NOMO-1 treated with DMSO at 0.1 percent for 48 hours (cell line): ENCODE data around the gene MCTP1.
"Not testable (repeated sequence)": the region's sequence is repeated elsewhere in the genome, so short reads cannot be mapped to it uniquely, and the experiment has no call there.

Source experiments
- DNase-seq: peaks from one replicate; lab custom pipeline; 2025; ENCODE audit not compliant: unreplicated experiment; lab: John Stamatoyannopoulos, UW

Gene MCTP1

GRCh38 chr5:94976853-94977252 is 308.0 kb downstream of the MCTP1 start:
- no peak for DNase-seq

GRCh38 chr5:94972268-94972667 is 312.6 kb downstream of the MCTP1 start:
- DNase-seq = no peak

DNA sequence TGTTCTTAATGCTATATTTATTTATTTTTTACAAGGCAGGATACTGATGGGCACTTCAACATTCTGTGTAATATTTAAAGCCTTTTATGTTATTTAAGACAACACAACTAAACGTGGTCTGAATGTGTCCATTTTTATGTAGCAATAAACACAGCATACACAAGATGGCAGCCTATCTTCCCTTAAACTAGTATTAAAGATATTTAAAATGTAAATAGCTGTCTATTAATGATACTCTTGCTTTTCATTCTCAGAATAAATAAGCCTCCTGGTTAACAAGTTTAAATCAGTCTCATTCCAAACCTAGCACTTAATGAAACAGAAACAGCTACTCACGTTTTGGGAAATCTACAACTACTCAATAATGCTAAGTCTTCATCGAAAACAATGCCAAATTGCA is 315.7 kb downstream of the MCTP1 start:
- no peak for DNase-seq

DNA sequence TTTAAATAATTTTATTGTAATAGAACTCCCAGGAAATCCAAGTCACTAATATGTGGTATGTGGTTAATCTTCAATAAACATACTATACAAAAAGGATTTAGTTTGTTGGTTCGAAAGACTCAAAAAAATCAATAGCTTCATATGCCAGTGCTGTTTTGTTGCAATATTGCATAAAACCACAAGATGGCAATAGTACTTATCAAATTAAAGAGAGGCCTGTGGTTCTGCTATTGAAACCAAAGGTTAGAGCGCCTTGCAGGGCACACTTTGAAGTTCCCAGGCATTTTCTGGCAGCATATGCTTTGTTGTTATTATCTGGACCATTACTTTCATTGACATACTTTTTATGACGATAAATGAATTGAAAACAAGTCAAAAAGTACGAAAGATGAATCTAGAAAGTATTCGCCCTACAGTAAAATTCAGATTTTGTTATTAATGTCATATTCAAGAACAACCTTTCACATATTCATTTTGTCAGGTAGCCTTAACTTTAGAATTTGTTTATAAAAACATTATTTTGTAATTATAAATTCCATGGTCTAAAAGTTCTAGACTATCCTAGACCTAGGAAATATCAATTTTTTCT is 316.3 kb downstream of the MCTP1 start:
- peak; percentile 76 for DNase-seq

DNA sequence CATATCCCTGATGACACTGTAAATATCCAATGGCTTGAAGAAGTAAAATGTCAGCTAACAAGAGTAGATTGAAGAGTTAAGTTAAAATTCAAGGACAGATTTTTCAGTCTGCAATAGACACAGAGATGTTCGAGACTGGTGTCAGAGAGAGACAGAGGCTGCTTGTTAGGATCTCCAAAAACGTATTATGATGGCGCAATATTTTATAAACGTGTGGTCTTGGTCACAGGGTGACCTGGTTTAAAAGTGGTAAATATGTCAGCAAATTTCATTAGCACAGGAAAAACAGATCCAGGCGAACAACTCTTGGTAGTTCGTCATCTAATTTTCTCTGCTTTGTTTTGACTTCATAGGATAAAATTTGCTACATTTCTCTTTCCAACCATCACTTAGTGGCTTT is 317.4 kb downstream of the MCTP1 start:
- DNase-seq = no peak

DNA sequence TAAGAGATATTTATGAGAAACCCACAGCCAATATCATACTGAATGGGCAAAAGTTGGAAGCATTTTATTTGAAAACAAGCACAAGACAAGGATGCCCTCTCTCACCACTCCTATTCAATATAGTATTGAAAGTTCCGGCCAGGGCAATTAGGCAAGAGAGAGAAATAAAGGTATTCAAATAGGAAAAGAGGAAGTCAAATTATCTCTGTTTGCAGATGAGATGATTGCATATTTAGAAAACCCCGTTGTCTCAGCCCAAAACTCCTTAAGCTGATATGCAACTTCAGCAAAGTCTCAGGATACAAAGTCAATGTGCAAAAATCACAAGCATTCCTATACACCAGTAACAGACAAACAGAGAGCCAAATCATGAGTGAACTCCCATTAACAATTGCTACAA is 325.6 kb downstream of the MCTP1 start:
- not testable (repeated sequence) for DNase-seq

DNA sequence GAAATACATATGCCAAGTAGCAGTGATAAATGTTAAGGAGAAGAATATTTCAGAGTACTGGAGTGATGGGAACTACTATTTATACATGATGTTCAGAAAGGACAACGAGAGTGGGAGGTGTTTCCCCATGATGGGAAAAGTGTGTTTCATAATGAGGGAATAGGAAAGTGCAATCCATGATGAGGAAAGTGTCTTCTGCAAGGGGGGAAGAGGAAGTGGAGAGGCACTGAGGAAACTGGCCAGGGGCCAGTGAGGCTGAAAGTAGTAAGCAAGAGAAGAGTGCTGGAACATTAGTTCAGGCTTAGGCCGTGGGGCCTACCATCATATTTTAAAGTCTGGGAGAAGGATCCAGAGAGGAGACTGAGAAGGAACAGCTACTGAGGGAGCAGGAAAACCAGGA is 339.2 kb downstream of the MCTP1 start:
- no peak for DNase-seq

DNA sequence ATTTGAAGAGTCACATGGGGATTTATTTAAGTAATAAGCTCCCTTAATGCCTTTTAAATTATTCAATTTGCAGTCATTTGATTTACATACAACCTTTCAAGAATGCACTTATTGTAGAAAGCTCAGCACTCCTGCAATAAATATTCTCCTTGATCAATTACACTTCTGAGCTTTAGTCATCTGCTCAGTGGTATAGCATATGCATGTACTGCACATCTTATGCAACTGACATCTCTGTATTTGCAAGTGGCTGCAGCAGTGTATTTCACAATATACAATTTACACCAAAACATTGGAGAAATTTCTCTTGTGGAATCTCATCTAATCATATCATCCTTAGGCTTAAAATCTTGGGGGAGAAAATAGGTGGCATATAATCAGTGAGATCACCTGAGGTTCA is 340.7 kb downstream of the MCTP1 start:
- no peak for DNase-seq

DNA sequence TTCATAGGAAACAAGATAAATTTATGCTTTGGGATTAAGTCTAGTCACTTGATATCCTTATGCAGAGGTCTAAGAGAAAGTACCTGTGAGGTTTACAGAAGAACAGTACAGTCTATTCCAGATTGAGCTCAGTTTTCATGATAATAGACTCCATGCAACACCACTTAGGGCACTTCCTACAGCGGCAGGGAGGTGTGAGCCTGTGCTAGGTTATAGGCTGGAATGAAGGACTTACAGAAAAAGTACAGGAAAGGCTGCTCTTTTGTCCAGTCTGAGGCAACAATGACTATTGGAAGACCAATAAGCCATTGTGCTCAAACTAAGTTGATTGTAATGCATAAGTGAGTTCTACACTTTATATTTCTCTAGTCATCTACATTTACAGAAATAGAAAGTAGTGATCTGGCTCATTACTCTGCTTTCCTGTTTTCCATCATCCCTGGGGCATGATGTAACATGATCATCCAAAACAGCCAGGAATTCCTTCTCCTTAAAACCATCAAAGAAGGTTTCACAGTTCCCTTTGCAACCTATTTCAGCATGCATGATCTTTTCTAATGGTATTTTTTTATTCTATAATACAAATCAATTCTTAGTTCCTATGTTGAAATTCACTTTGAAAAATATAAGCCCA is 343.7 kb downstream of the MCTP1 start:
- DNase-seq = no peak

- no peak for DNase-seq
Measured at GRCh38 chr5:94932259-94932658, 352.6 kb downstream of the MCTP1 start.

- no peak for DNase-seq
Measured at GRCh38 chr5:94928891-94929290, 356.0 kb downstream of the MCTP1 start.

GRCh38 chr5:94920570-94920969 is 364.3 kb downstream of the MCTP1 start:
- DNase-seq = no peak

- no peak for DNase-seq
Measured at GRCh38 chr5:94916619-94917018, 368.3 kb downstream of the MCTP1 start.

- no peak for DNase-seq
Measured at GRCh38 chr5:94911276-94911675, 373.6 kb downstream of the MCTP1 start.

DNA sequence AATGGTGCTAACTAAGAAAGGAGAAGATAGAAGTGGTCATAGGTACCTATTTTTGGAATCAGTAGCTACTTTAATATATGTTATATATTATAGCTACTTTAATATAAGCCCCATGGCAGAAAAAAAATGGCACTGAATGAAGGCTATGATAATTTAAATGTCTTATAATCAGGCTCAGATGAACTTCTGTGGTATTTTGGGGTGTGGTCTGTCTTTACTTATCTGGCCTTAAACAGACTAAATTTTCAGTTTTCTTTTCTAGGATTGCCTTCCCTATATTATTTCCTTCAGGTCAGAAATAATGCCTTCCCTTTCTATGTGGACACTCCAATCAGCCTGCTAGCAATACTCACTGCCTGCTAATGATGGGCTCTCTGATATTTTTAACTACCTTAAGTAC is 374.2 kb downstream of the MCTP1 start:
- no peak for DNase-seq

DNA sequence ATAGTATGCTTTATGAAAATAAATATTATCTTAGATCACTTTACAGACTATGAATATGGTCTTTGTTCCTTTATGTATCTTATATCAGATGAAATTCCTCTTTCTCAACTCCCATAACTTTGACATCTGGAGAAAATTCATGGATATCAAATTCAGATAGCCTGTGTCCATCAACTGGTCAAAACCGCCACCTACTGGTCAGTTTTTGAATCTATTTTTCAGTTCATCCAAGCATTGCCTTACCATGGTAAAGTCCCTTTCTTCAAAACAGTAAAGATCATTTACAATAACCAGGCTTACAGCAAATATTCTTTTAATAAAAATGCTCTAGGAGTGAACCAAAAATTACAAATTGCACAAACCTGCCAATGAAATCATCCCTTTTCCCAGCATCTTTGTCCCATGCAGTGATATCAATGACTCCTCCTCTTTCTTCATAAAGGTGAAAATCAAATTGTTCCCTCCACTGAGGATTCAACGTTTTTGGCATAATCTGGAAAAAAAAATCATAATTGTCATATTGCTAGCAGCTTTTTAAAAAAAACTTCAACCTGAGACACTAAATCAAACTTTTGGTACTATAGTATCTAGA is 375.9 kb downstream of the MCTP1 start:
- no peak for DNase-seq

DNA sequence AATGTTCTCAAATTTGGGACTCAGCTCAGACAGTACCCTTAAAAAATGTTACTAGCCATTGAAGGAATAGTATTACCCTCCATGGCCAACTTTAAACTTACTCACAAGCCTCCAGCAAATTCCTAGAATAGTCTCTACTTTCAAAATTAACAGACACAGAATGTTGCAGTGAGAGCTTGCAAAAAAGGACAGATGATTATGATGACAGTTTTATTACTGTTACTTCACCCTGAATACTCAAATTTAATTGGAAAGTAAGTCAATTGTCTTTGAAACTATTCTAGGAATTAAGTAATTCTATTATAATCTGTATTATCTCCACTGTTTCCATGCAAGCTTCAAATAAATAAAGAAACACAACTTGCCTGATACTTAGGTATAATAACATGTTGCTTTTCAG is 378.1 kb downstream of the MCTP1 start:
- DNase-seq = no peak

GRCh38 chr5:94903726-94904125 is 381.2 kb downstream of the MCTP1 start:
- no peak for DNase-seq

DNA sequence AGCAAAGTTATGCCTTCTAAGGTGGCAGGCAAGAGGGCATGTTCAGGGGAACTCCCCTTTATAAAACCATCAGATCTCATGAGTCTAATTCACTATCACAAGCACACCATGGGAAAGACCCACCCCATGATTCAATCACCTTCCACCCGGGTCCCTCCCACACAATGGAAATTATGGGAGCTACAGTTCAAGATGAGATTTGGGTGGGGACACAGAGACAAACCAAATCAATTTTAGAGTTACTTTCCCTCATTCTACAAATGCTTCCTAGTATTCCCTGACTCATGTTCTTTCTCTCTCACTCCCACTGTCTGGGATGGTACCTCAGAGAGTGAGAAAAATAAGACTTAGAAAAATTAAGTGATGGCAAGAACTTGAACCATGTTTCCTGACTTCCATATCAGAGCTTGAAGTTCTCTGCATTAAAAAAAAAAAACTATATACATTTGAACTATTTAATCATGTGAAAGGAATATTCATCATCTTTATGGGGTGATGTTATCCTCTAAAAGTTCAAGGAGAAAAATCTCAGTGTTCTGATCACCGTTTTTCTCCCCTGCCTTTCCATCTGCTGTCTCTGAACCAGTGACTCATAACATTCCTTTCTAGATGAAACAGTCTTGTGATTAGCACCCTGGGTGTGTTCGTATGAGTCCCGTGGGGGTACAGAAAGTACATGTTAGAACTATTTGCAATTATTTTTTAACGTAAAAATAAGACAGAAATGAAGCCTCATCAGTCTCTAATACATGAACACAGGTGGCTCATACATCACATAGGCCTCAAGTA is 383.5 kb downstream of the MCTP1 start:
- DNase-seq = no peak

DNA sequence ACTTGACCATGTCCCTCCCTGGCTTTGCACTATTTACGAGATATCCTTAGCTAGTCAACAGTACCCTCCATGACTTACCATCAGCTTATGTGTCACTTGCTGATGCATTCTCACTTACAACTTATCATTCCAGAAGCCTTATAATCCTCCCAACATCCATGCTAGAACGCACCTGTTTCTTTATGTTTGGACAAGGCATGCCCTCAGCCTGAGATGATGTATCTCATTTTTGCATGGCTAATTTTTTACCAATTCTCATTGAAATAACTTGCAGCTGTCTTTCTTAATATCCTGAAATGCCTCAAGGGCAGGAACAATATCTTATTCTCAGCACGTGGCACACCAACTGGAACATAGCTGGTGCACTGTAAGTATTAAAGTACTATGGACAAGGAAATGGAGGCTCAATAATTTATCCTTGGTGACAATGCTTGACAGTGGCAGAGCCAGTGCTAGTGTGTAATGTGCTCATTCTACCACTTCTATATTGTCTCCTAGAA is 384.8 kb downstream of the MCTP1 start:
- no peak for DNase-seq

- DNase-seq = no peak
Measured at GRCh38 chr5:94893412-94894135, 391.3 kb downstream of the MCTP1 start.
